Ishikawa (cell line): ENCODE measurements around the gene MAIP1.

ENCODE experiments used
- CREB1 ChIP-seq: IDR thresholded peaks from 2 replicates; pipeline ENCODE4 v1.6.1; 2012; ENCODE audit warnings: low read depth
- EGR1 ChIP-seq: IDR thresholded peaks from 2 replicates; pipeline ENCODE4 v1.6.1; 2012
- EP300 ChIP-seq: IDR thresholded peaks from 2 replicates; pipeline ENCODE4 v1.6.1; 2012; ENCODE audit warnings: borderline replicate concordance
- FOXM1 ChIP-seq: IDR thresholded peaks from 2 replicates; pipeline ENCODE4 v1.6.1; 2012; ENCODE audit warnings: low read depth, borderline replicate concordance
- MAX ChIP-seq: IDR thresholded peaks from 2 replicates; pipeline ENCODE4 v1.6.1; 2012
- NFIC ChIP-seq: IDR thresholded peaks from 2 replicates; pipeline ENCODE4 v1.6.1; 2012
- RAD21 ChIP-seq: IDR thresholded peaks from 2 replicates; pipeline ENCODE4 v1.6.1; 2012; ENCODE audit warnings: low read depth
- TAF1 ChIP-seq: IDR thresholded peaks from 2 replicates; pipeline ENCODE4 v1.6.1; 2012; ENCODE audit warnings: low read depth, mild to moderate bottlenecking
- TCF12 ChIP-seq: IDR thresholded peaks from 2 replicates; pipeline ENCODE4 v1.6.1; 2012; ENCODE audit warnings: low read depth
- TEAD4 ChIP-seq: IDR thresholded peaks from 2 replicates; pipeline ENCODE4 v1.6.1; 2012
- YY1 ChIP-seq: IDR thresholded peaks from 2 replicates; pipeline ENCODE4 v1.6.1; 2012; ENCODE audit warnings: low read depth
- ZBTB7A ChIP-seq: IDR thresholded peaks from 2 replicates; pipeline ENCODE4 v1.6.1; 2012; ENCODE audit warnings: low read depth
- TF ChIP-seq, protein P1 (sequence below): IDR thresholded peaks from 2 replicates; pipeline ENCODE4 v1.6.1; 2012; ENCODE audit warnings: low read depth, mild to moderate bottlenecking
- TF ChIP-seq, protein P2 (sequence below): IDR thresholded peaks from 2 replicates; pipeline ENCODE4 v1.6.1; 2012

The MAIP1 gene

DNA sequence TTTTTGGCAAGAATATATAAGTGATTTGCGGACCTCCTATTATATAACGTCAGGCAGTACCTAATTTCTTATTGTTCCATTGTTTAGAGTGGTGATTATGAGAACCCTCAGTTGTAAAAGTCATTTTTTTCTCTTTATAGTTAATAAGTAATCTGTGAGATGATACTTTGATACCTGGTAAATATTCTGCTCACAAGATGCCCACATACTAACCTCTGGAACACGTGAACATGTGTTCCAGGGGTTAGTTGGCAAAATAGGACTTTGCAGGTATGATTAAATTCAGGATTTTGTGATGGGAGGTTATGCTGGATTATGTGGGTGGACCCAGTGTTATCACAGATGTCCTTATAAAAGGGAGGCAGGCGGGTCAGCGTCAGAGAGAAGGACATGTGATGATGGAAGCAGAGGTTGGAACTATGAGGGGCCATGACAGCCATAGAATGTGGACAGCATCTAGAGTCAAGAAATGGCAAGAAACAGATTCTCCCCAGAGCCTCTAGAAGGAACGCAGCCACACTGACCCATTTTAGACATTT is 16.8 kb downstream of the MAIP1 start:
- TF ChIP-seq TCF12 (no peak), TEAD4 (no peak), ZBTB7A (no peak), EP300 (no peak), CREB1 (no peak), NFIC (no peak), RAD21 (no peak), TAF1 (no peak)
- TF ChIP-seq, protein P1, sequence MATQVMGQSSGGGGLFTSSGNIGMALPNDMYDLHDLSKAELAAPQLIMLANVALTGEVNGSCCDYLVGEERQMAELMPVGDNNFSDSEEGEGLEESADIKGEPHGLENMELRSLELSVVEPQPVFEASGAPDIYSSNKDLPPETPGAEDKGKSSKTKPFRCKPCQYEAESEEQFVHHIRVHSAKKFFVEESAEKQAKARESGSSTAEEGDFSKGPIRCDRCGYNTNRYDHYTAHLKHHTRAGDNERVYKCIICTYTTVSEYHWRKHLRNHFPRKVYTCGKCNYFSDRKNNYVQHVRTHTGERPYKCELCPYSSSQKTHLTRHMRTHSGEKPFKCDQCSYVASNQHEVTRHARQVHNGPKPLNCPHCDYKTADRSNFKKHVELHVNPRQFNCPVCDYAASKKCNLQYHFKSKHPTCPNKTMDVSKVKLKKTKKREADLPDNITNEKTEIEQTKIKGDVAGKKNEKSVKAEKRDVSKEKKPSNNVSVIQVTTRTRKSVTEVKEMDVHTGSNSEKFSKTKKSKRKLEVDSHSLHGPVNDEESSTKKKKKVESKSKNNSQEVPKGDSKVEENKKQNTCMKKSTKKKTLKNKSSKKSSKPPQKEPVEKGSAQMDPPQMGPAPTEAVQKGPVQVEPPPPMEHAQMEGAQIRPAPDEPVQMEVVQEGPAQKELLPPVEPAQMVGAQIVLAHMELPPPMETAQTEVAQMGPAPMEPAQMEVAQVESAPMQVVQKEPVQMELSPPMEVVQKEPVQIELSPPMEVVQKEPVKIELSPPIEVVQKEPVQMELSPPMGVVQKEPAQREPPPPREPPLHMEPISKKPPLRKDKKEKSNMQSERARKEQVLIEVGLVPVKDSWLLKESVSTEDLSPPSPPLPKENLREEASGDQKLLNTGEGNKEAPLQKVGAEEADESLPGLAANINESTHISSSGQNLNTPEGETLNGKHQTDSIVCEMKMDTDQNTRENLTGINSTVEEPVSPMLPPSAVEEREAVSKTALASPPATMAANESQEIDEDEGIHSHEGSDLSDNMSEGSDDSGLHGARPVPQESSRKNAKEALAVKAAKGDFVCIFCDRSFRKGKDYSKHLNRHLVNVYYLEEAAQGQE = no peak

GRCh38 chr2:199973703-199974102 is 18.3 kb downstream of the MAIP1 start:
- TF ChIP-seq FOXM1 = no peak
- TF ChIP-seq RAD21 = peak; percentile 49

DNA sequence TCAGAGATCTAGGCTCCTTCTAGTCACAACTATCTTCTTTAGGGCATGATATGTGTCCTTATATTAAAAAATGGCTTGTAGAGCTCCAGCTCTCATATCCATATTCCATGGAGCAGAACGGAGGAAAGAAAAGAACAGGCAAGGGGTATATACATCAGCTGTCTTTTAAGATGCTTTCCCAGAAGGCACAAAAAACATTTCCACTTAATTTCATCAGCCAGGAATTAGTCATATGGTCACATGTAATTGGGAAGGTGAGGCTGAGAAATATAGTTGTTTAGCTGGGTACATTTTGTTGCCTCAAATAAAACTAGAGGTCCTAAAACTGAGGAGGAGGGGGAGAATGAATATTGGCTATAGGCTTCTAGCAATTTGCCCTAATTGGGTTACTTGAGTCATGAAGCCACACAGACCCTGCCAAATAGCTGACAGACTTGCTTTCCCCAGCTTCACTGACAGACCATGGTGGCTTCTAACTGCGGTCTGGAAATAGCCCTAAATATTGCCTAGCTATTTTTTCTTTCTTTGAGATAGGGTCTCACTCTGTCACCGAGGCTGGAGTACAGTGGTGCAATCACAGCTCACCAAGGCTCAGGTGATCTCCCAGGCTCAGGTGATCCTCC is 20.0 kb downstream of the MAIP1 start:
- TF ChIP-seq EP300 (no peak), MAX (no peak), TAF1 (no peak), ZBTB7A (no peak), TEAD4 (no peak), EGR1 (no peak), FOXM1 (no peak), NFIC (no peak), TCF12 (no peak), RAD21 (no peak), YY1 (no peak)
- TF ChIP-seq, protein P1 = no peak

DNA sequence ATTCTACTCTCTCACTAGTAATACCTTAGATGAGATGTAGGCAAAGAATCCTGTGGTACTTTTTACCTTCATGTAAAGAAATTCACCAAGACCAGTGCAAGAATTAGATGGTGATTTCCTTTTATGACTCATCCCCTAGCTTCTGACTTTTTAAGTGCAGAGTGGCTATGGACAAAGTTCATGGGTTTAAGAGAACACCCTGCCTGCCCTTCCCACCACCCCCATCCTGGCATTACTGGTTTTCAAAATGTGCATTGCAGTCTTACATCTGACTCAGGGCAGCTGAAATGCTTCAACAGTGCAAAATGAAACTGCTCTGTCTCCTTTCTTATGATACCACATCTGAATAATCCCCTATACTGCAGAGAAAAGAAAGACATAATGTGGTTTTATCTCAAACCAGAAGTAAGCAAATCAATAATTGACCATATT is 22.6 kb downstream of the MAIP1 start:
- TF ChIP-seq FOXM1 = no peak
- no peak for TF ChIP-seq EP300
- TF ChIP-seq RAD21 = no peak
- no peak for TF ChIP-seq CREB1
- no peak for TF ChIP-seq TCF12
- TF ChIP-seq MAX = no peak
- TF ChIP-seq, protein P2, sequence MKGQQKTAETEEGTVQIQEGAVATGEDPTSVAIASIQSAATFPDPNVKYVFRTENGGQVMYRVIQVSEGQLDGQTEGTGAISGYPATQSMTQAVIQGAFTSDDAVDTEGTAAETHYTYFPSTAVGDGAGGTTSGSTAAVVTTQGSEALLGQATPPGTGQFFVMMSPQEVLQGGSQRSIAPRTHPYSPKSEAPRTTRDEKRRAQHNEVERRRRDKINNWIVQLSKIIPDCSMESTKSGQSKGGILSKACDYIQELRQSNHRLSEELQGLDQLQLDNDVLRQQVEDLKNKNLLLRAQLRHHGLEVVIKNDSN = no peak
- no peak for TF ChIP-seq NFIC
- no peak for TF ChIP-seq EGR1

DNA sequence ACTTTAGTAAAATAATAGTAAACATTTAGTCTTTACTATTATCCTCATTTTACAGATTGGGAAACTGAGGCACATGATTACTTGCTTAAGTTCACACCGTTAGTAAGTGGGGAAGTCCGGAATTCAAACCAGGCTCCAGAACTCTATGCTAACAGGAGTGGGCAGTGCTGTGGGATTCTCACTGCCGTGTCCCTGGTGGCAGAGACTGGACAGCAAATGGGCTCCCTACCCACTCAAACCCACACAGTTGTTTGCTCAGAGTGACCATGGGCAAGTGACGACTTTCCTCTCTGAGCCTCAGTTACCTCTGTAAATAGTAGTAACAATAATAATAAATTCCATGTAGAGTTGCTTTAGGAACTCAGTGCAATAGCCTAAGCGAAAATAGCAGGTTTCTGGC is 24.0 kb downstream of the MAIP1 start:
- TF ChIP-seq NFIC (no peak), YY1 (no peak)

GRCh38 chr2:199979832-199980628 is 24.6 kb downstream of the MAIP1 start:
- no peak for TF ChIP-seq NFIC
- TF ChIP-seq, protein P2 = no peak
- peak; percentile 81 for TF ChIP-seq RAD21
- no peak for TF ChIP-seq TCF12
- no peak for TF ChIP-seq CREB1
- TF ChIP-seq EP300 = no peak
- no peak for TF ChIP-seq TAF1
